ENCODE results near the gene ARMC5.
A peak's percentile ranks its signal among the peaks of the same experiment; 100 is the strongest.

Gene ARMC5

GRCh38 chr16:31461201-31461920 lies 2.1 kb downstream of the ARMC5 start:
- DNase-seq (ENCODE audit: low read depth in 2 of 2) = no peak

- DNase-seq (ENCODE audit: low read depth in 2 of 2) = no peak
Observed at GRCh38 chr16:31461921-31462804, 2.9 kb downstream of the ARMC5 start.

GRCh38 chr16:31464348-31464769 lies 5.1 kb downstream of the ARMC5 start:
- no peak for DNase-seq (ENCODE audit: low read depth in 2 of 2)

- no peak for DNase-seq (ENCODE audit: low read depth in 2 of 2)
Observed at GRCh38 chr16:31464781-31465260, 5.5 kb downstream of the ARMC5 start.

DNA sequence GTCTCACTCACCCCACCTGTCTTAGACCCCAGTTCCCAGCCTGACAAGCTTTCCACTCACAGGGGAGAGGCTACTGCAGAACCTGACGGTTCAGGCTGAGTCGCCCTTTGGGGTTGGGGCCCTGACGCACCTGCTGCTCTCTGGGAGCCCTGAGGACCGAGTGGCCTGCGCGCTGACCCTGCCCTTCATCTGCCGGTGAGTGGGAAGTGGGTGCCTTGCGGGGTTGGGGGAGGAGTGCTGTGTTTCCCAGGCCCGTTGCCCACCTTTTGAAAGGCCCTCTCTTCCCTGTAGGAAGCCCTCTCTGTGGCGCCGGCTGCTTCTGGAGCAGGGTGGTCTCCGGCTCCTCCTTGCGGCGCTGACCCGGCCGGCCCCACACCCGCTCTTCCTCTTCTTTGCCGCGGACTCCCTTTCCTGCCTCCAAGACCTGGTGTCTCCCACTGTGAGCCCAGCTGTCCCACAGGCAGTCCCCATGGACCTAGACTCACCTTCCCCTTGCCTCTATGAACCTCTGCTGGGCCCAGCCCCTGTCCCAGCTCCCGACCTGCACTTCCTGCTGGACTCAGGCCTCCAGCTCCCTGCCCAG lies 6.6 kb downstream of the ARMC5 start:
- DNase-seq (ENCODE audit: low read depth in 2 of 2) = no peak

DNA sequence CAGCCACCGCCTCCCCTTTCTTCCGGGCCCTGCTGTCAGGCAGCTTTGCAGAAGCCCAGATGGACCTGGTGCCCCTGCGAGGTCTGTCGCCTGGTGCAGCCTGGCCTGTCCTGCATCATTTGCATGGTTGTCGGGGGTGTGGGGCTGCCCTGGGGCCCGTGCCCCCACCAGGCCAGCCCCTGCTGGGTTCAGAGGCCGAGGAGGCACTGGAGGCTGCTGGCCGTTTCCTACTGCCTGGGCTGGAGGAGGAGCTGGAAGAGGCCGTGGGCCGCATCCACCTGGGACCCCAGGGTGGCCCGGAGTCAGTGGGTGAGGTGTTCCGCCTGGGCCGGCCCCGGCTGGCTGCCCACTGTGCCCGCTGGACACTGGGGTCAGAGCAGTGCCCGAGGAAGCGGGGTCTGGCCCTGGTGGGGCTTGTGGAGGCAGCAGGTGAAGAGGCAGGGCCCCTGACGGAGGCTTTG lies 7.1 kb downstream of the ARMC5 start:
- no peak for DNase-seq (ENCODE audit: low read depth in 2 of 2)

GRCh38 chr16:31467151-31467773 lies 8.0 kb downstream of the ARMC5 start:
- no peak for DNase-seq (ENCODE audit: low read depth in 2 of 2)

DNA sequence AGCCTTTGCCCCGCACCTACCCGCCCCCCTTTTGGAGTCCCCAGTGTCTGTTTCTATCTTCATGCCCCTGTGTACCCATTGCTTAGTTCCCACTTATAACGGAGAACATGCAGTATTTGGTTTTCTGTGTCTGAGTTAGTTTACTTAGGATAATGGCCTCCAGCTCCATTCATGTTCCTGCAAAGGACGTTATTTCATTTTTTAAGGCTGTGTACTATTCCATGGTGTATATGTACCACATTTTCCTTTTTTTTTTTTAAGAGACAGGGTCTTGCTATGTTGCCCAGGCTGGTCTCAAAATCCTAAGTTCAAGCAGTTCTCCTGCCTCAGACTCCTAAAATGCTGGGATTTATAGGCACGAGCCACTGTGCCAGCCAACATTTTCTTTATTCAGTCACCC lies 8.6 kb downstream of the ARMC5 start:
- DNase-seq (ENCODE audit: low read depth in 2 of 2) = no peak

DNA sequence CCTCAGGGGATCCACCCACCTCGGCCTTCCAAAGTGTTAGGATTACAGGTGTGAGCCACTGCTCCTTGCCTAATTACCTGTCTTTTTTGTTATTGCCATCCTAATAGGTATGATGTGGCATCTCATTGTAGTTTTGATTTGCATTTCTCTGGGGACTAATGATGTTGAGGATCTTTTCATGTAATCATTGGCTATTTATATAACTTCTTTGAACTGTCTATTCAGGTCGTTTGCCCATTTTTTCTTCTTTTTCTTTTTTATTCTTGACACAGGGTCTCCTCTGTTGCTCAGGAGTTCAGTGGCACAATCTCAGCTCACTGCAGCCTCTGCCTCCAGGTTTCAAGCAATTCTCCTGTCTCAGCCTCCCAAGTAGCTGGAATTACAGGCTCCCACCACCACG lies 11.3 kb downstream of the ARMC5 start:
- DNase-seq (ENCODE audit: low read depth in 2 of 2) = no peak

DNA sequence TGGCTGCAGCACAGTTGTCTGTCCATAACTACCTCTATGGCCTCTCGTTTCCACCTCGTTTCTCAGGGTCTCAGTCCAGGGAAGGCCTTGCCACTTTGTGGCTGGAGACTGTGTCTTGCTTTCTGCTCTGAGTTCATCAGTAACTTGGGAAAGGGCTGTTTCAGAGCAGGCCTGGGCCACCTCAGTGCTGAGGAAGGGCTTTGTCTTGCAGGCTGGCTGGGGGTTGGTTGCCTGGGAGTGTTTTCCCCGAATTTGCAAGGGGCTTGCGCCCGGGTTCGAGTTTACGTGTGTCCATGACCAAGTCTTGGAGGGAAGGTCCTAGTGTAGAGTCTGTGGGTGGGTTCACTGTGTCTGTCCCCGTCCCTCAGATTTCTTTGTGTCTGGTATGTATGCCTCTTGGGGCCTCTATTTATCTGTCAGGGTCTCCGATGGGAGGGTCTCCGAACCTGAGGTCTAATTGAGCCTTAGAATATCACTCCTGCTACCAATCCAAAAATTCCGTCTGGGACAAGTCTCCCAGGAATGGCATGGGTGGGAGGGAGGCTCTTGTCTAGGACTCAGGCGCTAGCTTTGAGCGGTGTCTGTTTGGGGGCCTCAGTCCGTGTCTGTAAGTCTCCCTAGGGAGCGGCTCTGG lies 12.1 kb downstream of the ARMC5 start:
- DNase-seq (ENCODE audit: low read depth in 2 of 2) = no peak

DNA sequence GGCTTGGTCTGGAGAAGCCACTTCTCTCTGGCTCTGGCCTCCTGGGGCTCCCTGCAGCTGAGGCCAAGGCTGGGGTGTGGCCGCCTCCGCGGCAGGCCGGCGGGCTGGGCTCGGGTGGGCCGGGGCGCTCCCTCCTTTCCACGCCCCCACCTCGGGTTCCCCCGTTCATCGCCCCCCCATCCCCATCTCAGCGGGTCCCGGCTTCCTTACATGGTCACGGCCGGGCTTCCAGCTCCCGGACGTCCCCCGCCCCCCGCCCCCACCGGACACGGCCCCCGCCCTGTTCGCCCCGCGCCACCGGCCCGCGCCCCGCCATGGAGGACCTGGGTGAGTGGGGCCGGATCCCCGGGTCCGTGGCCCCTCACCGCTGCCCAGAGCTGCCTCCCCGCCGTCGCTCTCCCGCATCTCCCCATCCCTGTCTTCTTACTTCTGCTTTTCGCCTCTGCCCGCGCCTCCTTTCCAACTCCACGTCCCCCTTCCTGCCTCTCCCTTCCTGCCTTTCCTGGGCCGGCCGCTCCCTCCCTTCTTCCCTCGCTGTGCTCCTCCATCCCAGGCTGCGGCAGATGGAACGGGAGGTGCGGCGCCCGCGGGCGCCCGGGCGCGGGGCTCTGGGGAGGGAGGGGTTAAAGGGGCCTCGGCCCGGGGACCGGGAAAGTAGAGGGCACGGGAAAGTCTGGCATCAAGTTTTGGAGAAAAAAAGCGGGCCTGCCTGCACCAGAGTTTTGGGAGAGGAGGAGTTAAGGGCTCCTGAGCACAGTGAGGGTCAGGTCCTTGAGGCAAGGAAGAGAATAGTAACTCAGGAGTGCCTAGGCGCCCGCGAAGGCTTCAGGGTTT lies 12.8 kb downstream of the ARMC5 start, which contains the start of gene TGFB1I1:
TGFB1I1 (plus strand) TSS at position 278 of the 834 bp plus-strand sequence; CDS start at position 315, 37 bp downstream.
- DNase-seq (ENCODE audit: low read depth in 2 of 2) = no peak

- no peak for DNase-seq (ENCODE audit: low read depth in 2 of 2)
Observed at GRCh38 chr16:31472709-31473203, 13.5 kb downstream of the ARMC5 start.

GRCh38 chr16:31473264-31473984 lies 14.1 kb downstream of the ARMC5 start:
- no peak for DNase-seq (ENCODE audit: low read depth in 2 of 2)

DNA sequence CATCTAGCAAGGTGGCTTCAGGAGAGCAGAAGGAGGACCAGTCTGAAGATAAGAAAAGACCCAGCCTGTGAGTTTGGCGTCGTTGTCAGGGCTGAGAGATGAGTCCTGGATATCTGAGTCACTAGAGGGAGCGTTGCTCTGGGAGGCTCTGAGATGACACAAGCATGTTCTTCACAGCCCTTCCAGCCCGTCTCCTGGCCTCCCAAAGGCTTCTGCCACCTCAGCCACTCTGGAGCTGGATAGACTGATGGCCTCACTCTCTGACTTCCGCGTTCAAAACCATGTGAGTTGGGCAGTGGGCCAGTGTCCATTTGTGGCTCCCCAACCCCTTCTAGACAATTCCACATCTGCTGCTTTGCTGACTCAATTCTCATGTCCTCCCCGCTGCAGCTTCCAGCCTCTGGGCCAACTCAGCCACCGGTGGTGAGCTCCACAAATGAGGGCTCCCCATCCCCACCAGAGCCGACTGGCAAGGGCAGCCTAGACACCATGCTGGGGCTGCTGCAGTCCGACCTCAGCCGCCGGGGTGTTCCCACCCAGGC lies 14.9 kb downstream of the ARMC5 start:
- no peak for DNase-seq (ENCODE audit: low read depth in 2 of 2)

DNA sequence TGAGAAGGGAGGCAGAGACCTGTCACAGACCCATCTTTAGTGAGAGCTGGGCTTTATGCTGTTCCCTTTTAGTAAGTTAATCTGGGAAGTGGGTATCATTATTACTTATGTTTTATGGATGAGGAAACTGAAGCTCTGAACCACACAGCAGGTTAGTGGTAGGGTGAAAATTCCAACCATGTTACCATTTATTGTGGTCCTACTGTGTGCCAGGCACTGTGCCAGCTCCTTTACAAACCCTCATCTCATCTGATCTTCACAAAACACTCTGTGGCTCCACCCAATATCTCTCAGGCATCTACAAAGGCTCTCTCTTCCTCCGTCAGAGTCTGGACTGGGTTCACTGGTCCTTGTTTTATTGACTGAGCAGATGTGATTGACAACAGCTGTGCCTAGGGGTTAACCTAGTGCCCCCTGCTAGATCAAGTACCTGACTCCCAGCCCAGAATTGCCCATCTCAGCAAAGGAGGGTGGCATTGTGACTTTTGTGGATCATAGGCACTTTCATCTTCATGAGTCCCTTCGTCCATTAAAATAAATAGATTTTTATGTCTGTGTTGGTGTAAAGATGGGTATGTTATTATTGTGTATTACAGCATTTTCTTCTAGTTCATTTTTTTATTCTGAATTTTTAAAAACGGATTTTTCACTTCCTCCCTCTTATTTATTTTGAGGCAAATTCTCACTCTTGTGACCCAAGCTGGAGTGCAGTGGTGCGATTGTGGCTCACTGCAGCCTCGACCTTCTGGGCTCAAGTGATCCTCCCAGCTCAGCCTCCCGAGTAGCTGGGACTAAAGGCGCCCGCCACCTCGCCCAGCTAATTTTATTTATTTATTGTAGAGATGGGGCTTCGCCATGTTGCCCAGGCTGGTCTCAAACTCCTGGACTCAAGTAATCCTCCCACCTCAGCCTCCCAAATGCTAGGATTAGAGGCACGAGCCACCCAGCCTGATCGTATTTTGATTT lies 15.8 kb downstream of the ARMC5 start:
- no peak for DNase-seq (ENCODE audit: low read depth in 2 of 2)

GRCh38 chr16:31475946-31476302 lies 16.6 kb downstream of the ARMC5 start:
- DNase-seq (ENCODE audit: low read depth in 2 of 2) = no peak

GRCh38 chr16:31476303-31477219 lies 17.3 kb downstream of the ARMC5 start:
- DNase-seq (ENCODE audit: low read depth in 2 of 2) = peak; percentile 71 to 85

Data from stimulated activated CD8-positive, alpha-beta memory T cell treated with anti-CD3 and anti-CD28 coated beads, Interleukin-2, amount 100 ng/mL, for 1 hour (primary cell).